Uterus (tissue), 4 donors: ENCODE results near the gene SGPL1. TPM values are rescaled to one million over a fixed set of nuclear protein-coding genes. Genes with fewer than 3 reads are reported as not detected.
A peak's percentile ranks its signal among the peaks of the same experiment; 100 is the strongest.

Experiments
- DNase-seq, 2 donors: peaks; one replicate each; pipeline ENCODE4 v3.0.0-alpha.2; 2019 to 2020
- H3K27ac ChIP-seq, 2 donors: fragments of 200-600 bp; sonication (generic); 1 replicate in 1 of 2; 2 replicates in 1 of 2; pipeline ENCODE4 v1.5.1; 2016 to 2018
- H3K27me3 ChIP-seq, 2 donors: fragments of 200-600 bp; sonication (generic); one replicate each; pipeline ENCODE4 v1.5.1; 2018 to 2019; ENCODE audit warnings: control low read depth in 1 of 2
- H3K36me3 ChIP-seq, 2 donors: fragments of 200-600 bp; sonication (generic); one replicate each; pipeline ENCODE4 v1.5.1; 2019; ENCODE audit warnings: control low read depth in 1 of 2
- H3K4me1 ChIP-seq, 2 donors: fragments of 200-600 bp; sonication (generic); one replicate each; pipeline ENCODE4 v1.5.1; 2018 to 2019; ENCODE audit warnings: control low read depth in 1 of 2
- H3K4me3 ChIP-seq, 2 donors: fragments of 200-600 bp; sonication (generic); 1 replicate in 1 of 2; 2 replicates in 1 of 2; pipeline ENCODE4 v1.5.1; 2018 to 2019; ENCODE audit warnings: mild to moderate bottlenecking in 1 of 2
- H3K9me3 ChIP-seq, 2 donors: fragments of 200-600 bp; sonication (generic); one replicate each; pipeline ENCODE4 v1.5.1; 2019; ENCODE audit warnings: control low read depth in 1 of 2
- POLR2A ChIP-seq, 2 donors: fragments of 450-650 bp; IDR thresholded peaks; one replicate each; pipeline ENCODE4 v1.6.1; 2016; ENCODE audit warnings: antibody characterized with exemption in 2 of 2, mild to moderate bottlenecking in 1 of 2, moderate library complexity in 1 of 2
- intact Hi-C: fragments of 100-400 bp; cut with DNase I; formaldehyde crosslinking; loops from one replicate; pipeline ENCODE4 v1.15.1; 2023; ENCODE audit warnings: low total_unique reads
- total RNA-seq, 4 donors: library from RNA; depleted of rRNA in 3 of 4; stranded (reverse); fragments of >200 nt in 3 of 4; gene quantifications; one replicate each; pipeline versions ENCODE4 v1.1.0 to v1.2.4, GENCODE V29; 2014 to 2023
- TF ChIP-seq, protein P1 (sequence below), 4 experiments: fragments of 200-600 bp in 2 of 4; fragments of 450-650 bp in 2 of 4; sonication (generic) in 2 of 4; IDR thresholded peaks; one replicate each; pipeline ENCODE4 v1.5.1; 2016 to 2019; ENCODE audit warnings: antibody characterized with exemption in 4 of 4, mild to moderate bottlenecking in 2 of 4, moderate library complexity in 1 of 4
- donor health status: DM: yes; HTN: yes; CAD: no.

Gene SGPL1
- total RNA-seq, 4 donors from 2014 or later, result 13.3 to 59.7 (median 27.3) TPM

DNA sequence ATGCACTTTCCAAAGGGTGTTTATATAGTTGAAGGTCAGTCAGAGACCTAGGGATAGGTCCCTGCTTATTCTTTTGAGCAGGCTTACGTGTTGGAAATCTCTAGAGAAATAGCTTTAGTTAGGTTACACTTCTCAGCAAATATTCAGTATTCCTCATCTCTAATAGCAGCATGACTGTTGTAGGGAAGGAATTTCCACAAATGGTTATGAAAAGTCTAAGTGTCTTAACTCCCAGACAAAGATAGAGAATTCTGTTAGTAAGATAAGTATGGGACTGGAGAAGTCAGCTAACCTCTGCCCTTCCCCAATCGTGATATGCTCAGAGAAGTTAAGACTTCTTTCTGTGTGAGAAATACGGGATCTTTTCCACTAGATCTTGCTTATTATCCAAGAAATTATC is 16.5 kb downstream of the SGPL1 start:
- Histone ChIP-seq H3K27me3 (no peaks in the 10 kb centered on the region), H3K4me1 (peaks cover 0 to 11% of the 10 kb centered on the region in 2 donors), H3K9me3 (no peaks in the 10 kb centered on the region), H3K36me3 (no peaks in the 10 kb centered on the region), H3K27ac (no peak overlapping the region), H3K4me3 (no peak overlapping the region)
- intact Hi-C loops, result no loop called here
- TF ChIP-seq POLR2A (IDR thresholded peaks at IDR 0.05), result no peak
- TF ChIP-seq, protein P1, sequence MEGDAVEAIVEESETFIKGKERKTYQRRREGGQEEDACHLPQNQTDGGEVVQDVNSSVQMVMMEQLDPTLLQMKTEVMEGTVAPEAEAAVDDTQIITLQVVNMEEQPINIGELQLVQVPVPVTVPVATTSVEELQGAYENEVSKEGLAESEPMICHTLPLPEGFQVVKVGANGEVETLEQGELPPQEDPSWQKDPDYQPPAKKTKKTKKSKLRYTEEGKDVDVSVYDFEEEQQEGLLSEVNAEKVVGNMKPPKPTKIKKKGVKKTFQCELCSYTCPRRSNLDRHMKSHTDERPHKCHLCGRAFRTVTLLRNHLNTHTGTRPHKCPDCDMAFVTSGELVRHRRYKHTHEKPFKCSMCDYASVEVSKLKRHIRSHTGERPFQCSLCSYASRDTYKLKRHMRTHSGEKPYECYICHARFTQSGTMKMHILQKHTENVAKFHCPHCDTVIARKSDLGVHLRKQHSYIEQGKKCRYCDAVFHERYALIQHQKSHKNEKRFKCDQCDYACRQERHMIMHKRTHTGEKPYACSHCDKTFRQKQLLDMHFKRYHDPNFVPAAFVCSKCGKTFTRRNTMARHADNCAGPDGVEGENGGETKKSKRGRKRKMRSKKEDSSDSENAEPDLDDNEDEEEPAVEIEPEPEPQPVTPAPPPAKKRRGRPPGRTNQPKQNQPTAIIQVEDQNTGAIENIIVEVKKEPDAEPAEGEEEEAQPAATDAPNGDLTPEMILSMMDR (IDR thresholded peaks at IDR 0.05), result no peak
- no peak for DNase-seq

DNA sequence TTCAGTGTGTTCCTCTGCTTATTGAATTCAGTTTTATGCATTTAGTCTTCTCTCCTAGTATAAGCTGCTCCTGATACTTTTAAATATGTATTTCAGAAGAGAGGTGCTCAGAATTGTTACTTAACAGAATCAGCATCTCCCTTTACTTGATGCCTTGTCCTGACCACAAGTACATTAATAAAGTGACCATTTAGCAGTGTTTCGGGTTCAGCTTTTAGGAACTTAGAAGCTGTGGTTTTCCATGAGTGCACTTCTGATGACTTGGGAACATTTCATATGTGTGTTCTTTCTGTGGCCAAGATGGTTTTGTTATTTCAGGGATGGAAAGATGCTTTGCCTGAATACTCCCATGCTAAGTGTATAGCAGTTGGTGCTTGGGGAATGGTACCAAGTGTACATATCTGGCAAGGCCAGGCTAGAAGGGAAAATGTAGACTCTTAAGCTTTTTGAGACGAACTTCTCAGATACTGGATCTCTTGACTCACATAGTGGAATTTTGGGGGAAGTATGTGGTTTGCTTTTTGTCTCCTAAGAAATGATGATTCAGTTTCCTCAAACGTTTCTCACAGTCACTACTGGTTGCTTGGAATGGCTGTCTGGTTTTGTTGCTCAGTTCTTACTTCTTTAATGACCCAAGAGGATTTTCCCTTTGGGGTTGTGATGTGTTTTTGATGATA is 17.2 kb downstream of the SGPL1 start:
- intact Hi-C loops, result no loop called here
- Histone ChIP-seq H3K9me3 (no peaks in the 10 kb centered on the region), H3K36me3 (no peaks in the 10 kb centered on the region), H3K27me3 (no peaks in the 10 kb centered on the region), H3K4me1 (peaks cover 0 to 11% of the 10 kb centered on the region in 2 donors), H3K27ac (peak overlapping the region in 1 of 2 donors; percentile 31), H3K4me3 (no peak overlapping the region)
- TF ChIP-seq, protein P1 (IDR thresholded peaks at IDR 0.05), result no peak
- TF ChIP-seq POLR2A (IDR thresholded peaks at IDR 0.05), result no peak
- DNase-seq, result no peak

DNA sequence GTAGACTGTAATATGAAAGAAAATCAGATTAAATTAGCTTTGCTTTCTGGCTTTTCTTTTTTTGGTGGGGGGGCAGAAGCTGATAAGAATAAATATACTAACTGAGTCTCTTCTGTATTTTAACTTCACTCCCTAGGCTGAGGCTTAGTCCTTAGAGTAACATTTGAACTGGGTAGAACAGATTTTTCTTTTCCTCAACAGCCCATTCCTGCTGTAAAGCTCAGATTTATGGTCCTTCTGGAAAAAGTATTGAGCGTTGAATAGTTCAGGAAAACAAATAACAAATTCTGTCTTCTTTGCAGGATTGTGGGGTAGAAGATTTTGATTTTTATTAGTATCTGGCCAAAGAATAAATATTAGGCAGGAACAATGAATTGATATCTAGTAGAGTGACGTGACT is 17.9 kb downstream of the SGPL1 start:
- H3K4me1 ChIP-seq, result peaks cover 0 to 11% of the 10 kb centered on the region in 2 donors
- H3K27ac ChIP-seq, result peak overlapping the region in 1 of 2 donors; percentile 31
- no peak overlapping the region for H3K4me3 ChIP-seq
- no peaks in the 10 kb centered on the region for H3K36me3 ChIP-seq
- no peaks in the 10 kb centered on the region for H3K9me3 ChIP-seq
- intact Hi-C loops, result no loop called here
- TF ChIP-seq, protein P1 (IDR thresholded peaks at IDR 0.05), result no peak
- TF ChIP-seq POLR2A (IDR thresholded peaks at IDR 0.05), result no peak
- no peaks in the 10 kb centered on the region for H3K27me3 ChIP-seq
- no peak for DNase-seq

DNA sequence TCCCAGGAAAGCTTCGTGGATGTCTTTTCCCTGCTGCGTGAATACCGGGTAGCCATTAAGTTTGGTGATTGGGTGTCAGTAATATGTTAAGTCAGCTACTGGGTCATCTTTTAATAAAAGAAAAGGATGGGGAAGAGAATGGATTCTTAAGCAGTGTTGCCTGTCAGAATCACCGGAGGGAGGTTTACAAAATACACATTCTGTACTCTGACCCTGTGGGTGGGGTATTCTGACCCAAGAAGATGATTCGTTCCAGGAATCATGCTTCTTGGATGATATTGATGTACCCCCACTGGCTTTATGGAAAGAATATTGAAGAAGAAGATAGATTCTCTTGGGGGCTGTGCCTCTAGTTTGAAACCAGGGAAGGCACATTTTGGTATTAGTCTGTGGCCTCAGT is 18.3 kb downstream of the SGPL1 start:
- Histone ChIP-seq H3K9me3 (no peaks in the 10 kb centered on the region), H3K27ac (peak overlapping the region in 1 of 2 donors; percentile 31), H3K27me3 (no peaks in the 10 kb centered on the region), H3K4me3 (no peak overlapping the region), H3K4me1 (peaks cover 0 to 11% of the 10 kb centered on the region in 2 donors), H3K36me3 (no peaks in the 10 kb centered on the region)
- TF ChIP-seq, protein P1 (IDR thresholded peaks at IDR 0.05), result no peak
- TF ChIP-seq POLR2A (IDR thresholded peaks at IDR 0.05), result no peak
- no peak for DNase-seq
- intact Hi-C loops, result no loop called here

DNA sequence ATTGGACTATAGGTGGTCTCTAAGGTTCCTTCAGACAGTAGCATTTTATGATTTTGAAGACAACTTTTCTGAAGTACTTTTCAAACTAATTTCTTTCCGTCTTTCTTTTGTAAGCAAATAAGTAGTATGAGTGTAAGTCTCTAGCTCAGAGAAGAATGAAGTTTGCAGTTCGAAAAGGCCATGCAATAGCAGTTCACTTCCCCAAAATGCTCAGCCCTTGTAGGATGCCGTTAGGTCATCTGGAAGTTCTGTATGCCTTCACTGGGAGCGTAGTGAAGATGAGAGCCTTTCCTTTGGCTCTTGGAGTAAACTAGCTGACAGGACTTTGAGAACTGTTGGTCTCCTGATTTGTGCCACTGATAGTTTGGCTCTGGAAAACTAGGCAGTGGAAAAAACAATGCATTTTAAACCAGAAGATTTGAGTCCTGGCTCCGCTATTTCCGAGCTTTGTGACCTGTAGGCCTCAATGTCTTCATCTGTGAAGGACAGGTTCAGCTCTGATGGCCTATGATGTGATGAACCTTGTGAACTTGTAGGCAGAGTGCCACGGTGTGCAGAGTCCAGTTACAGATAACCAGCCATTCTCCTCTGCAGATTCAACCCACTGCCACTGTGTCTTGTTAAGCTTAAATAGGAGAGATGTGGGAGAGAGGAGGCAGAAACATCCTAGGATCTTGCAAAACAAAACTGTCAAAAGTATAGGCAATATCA is 18.8 kb downstream of the SGPL1 start:
- H3K27ac ChIP-seq, result no peak overlapping the region
- H3K4me1 ChIP-seq, result peaks cover 0 to 11% of the 10 kb centered on the region in 2 donors
- TF ChIP-seq, protein P1 (IDR thresholded peaks at IDR 0.05), result no peak
- TF ChIP-seq POLR2A (IDR thresholded peaks at IDR 0.05), result no peak
- DNase-seq, result no peak
- H3K36me3 ChIP-seq, result no peaks in the 10 kb centered on the region
- intact Hi-C loops, result no loop called here
- H3K27me3 ChIP-seq, result no peaks in the 10 kb centered on the region
- no peaks in the 10 kb centered on the region for H3K9me3 ChIP-seq
- no peak overlapping the region for H3K4me3 ChIP-seq
